Activated naive CD8-positive, alpha-beta T cell treated with anti-CD3 and anti-CD28 coated beads, Interleukin-2, amount 10 ng/mL, durations not matched to agents 7 days and 5 days (primary cell): Measurements from ENCODE around the gene CPTP. TPM values are rescaled to one million over a fixed set of nuclear protein-coding genes. Genes with fewer than 3 reads are reported as not detected.

ENCODE experiments used
- ATAC-seq: fragments of 150-1000 bp; cut with Tn5 transposase; one replicate; pipeline ENCODE4 v1.10.0; 2021; ENCODE audit warnings: low read depth, moderate library complexity
- POLR2A ChIA-PET: fragments of 350-600 bp; sonication (Branson Sonifier 250); formaldehyde crosslinking; loops from one replicate; lab custom pipeline; 2021; ENCODE audit warnings: antibody characterized with exemption; lab: Charles Lee
- DNase-seq: peaks from one replicate; pipeline ENCODE4 v3.0.0; 2021
- H3K27ac Mint-ChIP-seq: one replicate; pipeline ENCODE4 v1.8.0; 2022; ENCODE audit warnings: mild to moderate bottlenecking, mixed read lengths
- H3K27me3 Mint-ChIP-seq: one replicate; pipeline ENCODE4 v1.8.0; 2022; ENCODE audit warnings: mild to moderate bottlenecking, moderate library complexity, mixed read lengths
- H3K36me3 Mint-ChIP-seq: one replicate; pipeline ENCODE4 v1.8.0; 2021; ENCODE audit warnings: mild to moderate bottlenecking, mixed read lengths
- H3K4me1 Mint-ChIP-seq: one replicate; pipeline ENCODE4 v1.8.0; 2021; ENCODE audit warnings: mixed read lengths
- H3K4me3 Mint-ChIP-seq: one replicate; pipeline ENCODE4 v1.8.0; 2022; ENCODE audit warnings: mild to moderate bottlenecking, moderate library complexity, mixed read lengths
- H3K9me3 Mint-ChIP-seq: one replicate; pipeline ENCODE4 v1.8.0; 2021; ENCODE audit warnings: mixed read lengths
- total RNA-seq, 2 experiments: library from RNA; stranded (reverse); gene quantifications; one replicate each; pipeline ENCODE4 v1.2.3, GENCODE V29; 2021

Gene CPTP
- total RNA-seq = 10 to 100 TPM; 19.3 TPM

DNA sequence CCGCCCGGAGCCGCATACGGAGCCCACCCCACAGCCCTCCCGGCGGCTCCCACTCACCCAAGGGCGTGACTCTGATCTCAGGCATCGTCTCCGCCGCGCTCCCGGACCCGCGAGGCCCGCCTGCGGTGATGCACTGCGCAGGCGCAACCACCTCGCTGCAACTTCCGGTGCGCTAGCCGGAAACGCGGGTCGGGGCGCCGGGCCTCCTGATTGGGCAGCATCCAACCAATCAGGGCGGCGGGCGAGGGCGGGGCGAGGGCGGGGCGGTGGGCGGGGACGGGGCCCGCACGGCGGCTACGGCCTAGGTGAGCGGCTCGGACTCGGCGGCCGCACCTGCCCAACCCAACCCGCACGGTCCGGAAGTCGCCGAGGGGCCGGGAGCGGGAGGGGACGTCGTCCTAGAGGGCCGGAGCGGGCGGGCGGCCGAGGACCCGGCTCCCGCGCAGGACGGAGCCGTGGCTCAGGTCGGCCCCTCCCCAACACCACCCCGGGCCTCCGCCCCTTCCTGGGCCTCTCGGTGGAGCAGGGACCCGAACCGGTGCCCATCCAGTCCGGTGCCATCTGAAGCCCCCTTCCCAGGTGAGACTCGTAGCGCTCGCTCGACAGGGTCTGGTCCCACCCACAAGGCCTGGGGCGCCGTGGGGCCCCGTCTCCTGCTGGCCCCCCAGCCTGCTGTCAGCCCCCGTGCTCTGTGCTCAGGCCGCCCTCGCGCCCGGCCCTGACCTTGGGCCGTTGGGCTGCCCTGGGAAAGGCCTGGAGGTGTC, at the start of gene CPTP, which contains the start of gene INTS11:
Gene CPTP (plus strand): TSS at position 279 of the 764 bp plus-strand sequence. CDS start 2,109 bp downstream, outside the sequence.
Gene INTS11 (minus strand): TSS at position 137 of the 764 bp plus-strand sequence. CDS start 52 bp downstream, at position 85.
- peaks cover 15% of the 10 kb centered on the region for H3K4me1 Mint-ChIP-seq
- peaks cover 1% of the 10 kb centered on the region for H3K36me3 Mint-ChIP-seq
- POLR2A ChIA-PET = interaction anchor here (0.8 to 1.3 kb wide), 4 partner anchors 11 to 74 kb away, joined by 3 read pairs; partner anchors contain the start of genes AURKAIP1, CCNL2 and UBE2J2
- peak; percentile 85 for ATAC-seq
- H3K9me3 Mint-ChIP-seq = no peaks in the 10 kb centered on the region
- H3K27me3 Mint-ChIP-seq = no peaks in the 10 kb centered on the region
- DNase-seq = peak; percentile 97
- H3K27ac Mint-ChIP-seq = peak within 1 kb of the TSS; percentile 95
- peak within 1 kb of the TSS; percentile 93 for H3K4me3 Mint-ChIP-seq

DNA sequence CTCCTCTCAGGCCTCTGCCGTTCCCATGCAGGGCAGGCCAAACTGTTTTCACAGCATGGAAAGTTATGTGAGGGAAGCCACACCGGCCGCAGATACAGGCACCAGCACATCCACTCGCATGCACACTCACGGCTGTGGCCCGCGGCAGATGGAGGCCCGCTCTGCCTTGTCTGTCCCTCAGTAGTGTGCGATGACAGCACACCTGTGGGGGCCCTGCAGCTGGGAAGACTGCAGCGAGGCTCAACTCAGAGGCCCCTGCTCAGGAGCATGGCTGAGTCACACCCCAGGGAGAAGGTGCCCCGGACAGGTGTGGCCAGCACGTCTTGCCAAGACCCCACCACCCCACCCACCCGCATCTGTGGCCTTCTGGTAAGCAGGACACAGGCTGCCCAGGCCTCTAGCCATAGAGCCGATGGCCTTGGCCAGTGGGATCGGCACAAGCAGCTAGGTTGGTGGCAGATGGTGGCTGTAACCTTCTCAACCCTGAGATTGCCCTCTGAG, 49.6 kb upstream of the CPTP start:
- Mint-ChIP-seq H3K27ac (peak overlapping the region; percentile 48), H3K9me3 (no peaks in the 10 kb centered on the region), H3K27me3 (no peaks in the 10 kb centered on the region), H3K4me1 (peaks cover 24% of the 10 kb centered on the region), H3K4me3 (peak overlapping the region; percentile 65), H3K36me3 (peaks cover 7% of the 10 kb centered on the region)
- DNase-seq (no peak), ATAC-seq (no peak)
- POLR2A ChIA-PET = interaction anchor here (0.9 to 1.7 kb wide), 3 partner anchors 10 to 125 kb away, joined by 3 to 4 read pairs (median 4); partner anchors contain the start of gene CCNL2

GRCh38 chr1:1275836-1276235, 48.8 kb upstream of the CPTP start:
- no peak for DNase-seq
- POLR2A ChIA-PET = no interaction called here

DNA sequence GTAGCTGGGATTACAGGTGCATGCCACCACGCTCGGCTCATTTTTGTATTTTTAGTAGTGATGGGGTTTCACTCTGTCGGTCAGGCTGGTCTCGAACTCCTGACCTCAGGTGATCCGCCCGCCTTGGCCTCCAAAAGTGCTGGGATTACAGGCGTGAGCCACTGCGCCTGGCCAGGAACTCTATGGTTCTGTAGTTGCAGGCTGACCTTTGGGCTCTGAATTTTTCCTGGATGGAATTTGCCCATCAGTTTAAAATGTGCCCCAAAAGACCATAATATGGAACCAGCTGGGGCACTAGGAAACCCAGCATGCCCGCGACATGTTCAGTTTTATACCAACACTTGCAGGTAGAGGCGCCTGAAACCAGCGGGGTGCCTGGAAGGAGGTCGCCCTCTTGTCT, 46.0 kb upstream of the CPTP start:
- Mint-ChIP-seq H3K27me3 (no peaks in the 10 kb centered on the region), H3K9me3 (no peaks in the 10 kb centered on the region), H3K4me3 (no peak overlapping the region), H3K36me3 (no peaks in the 10 kb centered on the region), H3K27ac (no peak overlapping the region), H3K4me1 (peaks cover 6% of the 10 kb centered on the region)
- DNase-seq (no peak), ATAC-seq (no peak)
- POLR2A ChIA-PET = no interaction called here

More at GRCh38 chr1:1275836-1276235, 48.8 kb upstream of the CPTP start:
- no peak for ATAC-seq
- Mint-ChIP-seq H3K9me3 (no peaks in the 10 kb centered on the region), H3K4me1 (peaks cover 16% of the 10 kb centered on the region), H3K4me3 (peak overlapping the region; percentile 11), H3K27me3 (no peaks in the 10 kb centered on the region), H3K27ac (peak overlapping the region; percentile 37), H3K36me3 (peaks cover 3% of the 10 kb centered on the region)

GRCh38 chr1:1279028-1279427, 45.6 kb upstream of the CPTP start:
- POLR2A ChIA-PET = no interaction called here
- Mint-ChIP-seq H3K4me3 (no peak overlapping the region), H3K27me3 (no peaks in the 10 kb centered on the region), H3K36me3 (no peaks in the 10 kb centered on the region), H3K4me1 (peaks cover 6% of the 10 kb centered on the region), H3K27ac (no peak overlapping the region), H3K9me3 (no peaks in the 10 kb centered on the region)
- no peak for DNase-seq
- no peak for ATAC-seq

- ATAC-seq (no peak), DNase-seq (no peak)
- Mint-ChIP-seq H3K9me3 (no peaks in the 10 kb centered on the region), H3K27me3 (no peaks in the 10 kb centered on the region), H3K4me3 (no peak overlapping the region), H3K27ac (no peak overlapping the region), H3K4me1 (peaks cover 2% of the 10 kb centered on the region), H3K36me3 (no peaks in the 10 kb centered on the region)
- POLR2A ChIA-PET = no interaction called here
Observed at GRCh38 chr1:1280782-1281481, 43.7 kb upstream of the CPTP start.

DNA sequence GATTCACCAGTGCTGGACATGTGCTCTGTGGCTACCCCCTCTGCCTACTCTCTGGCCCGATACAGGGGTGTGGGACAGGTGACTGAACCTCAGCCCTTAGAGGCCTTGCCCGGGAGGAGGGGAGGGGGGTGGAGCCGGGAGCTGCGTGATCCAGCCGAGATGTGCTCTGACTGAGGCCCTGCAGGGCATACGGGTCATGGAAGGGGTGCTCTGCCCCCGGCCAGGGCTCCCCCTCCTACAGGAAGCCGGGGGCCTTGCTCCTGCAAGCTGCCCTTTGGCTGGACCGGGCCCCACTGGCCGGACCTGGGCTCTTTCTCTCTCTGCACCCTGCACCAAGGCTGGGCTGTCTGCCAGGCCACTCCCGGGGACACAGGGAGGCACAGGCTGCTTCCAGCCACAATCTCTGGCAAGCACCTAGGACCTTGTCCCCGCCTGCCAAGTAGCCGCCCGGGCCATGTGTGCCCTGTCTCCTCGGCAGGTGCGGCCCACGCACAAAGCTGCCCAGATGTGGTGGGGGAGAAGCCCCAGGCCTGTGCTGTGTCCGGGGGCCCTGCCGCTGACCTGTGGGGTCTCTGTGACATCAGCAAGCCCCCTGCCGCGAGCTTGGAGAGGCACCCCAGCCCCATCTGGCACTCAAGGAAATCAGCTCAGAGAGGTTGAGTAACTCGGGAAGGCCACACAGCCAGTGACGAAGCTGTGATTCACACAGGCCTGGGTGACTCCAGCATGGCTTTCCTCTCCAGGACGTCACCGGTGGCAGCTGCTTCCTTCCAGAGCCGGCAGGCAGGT, 42.9 kb upstream of the CPTP start:
- peaks cover 2% of the 10 kb centered on the region for H3K4me1 Mint-ChIP-seq
- DNase-seq (no peak), ATAC-seq (no peak)
- no peak overlapping the region for H3K27ac Mint-ChIP-seq
- POLR2A ChIA-PET = no interaction called here
- H3K4me3 Mint-ChIP-seq = no peak overlapping the region
- no peaks in the 10 kb centered on the region for H3K27me3 Mint-ChIP-seq
- no peaks in the 10 kb centered on the region for H3K9me3 Mint-ChIP-seq
- H3K36me3 Mint-ChIP-seq = no peaks in the 10 kb centered on the region

- ATAC-seq (no peak), DNase-seq (no peak)
- no peaks in the 10 kb centered on the region for H3K27me3 Mint-ChIP-seq
- POLR2A ChIA-PET = no interaction called here
- H3K4me1 Mint-ChIP-seq = peaks cover 2% of the 10 kb centered on the region
- no peaks in the 10 kb centered on the region for H3K36me3 Mint-ChIP-seq
- H3K4me3 Mint-ChIP-seq = no peak overlapping the region
- no peaks in the 10 kb centered on the region for H3K9me3 Mint-ChIP-seq
- H3K27ac Mint-ChIP-seq = no peak overlapping the region
Observed at GRCh38 chr1:1282998-1283397, 41.6 kb upstream of the CPTP start.

- POLR2A ChIA-PET = no interaction called here
- Mint-ChIP-seq H3K4me1 (peaks cover 2% of the 10 kb centered on the region), H3K9me3 (no peaks in the 10 kb centered on the region), H3K4me3 (no peak overlapping the region), H3K27ac (no peak overlapping the region), H3K36me3 (no peaks in the 10 kb centered on the region), H3K27me3 (no peaks in the 10 kb centered on the region)
- no peak for DNase-seq
- no peak for ATAC-seq
Observed at GRCh38 chr1:1283821-1284220, 40.8 kb upstream of the CPTP start.

- no peak for ATAC-seq
- H3K27ac Mint-ChIP-seq = no peak overlapping the region
- POLR2A ChIA-PET = interaction anchor here (1.2 kb wide), 1 partner anchor 10 kb away, joined by 3 read pairs; no protein-coding TSS in a partner anchor
Observed at GRCh38 chr1:1284221-1285101, 40.1 kb upstream of the CPTP start.

DNA sequence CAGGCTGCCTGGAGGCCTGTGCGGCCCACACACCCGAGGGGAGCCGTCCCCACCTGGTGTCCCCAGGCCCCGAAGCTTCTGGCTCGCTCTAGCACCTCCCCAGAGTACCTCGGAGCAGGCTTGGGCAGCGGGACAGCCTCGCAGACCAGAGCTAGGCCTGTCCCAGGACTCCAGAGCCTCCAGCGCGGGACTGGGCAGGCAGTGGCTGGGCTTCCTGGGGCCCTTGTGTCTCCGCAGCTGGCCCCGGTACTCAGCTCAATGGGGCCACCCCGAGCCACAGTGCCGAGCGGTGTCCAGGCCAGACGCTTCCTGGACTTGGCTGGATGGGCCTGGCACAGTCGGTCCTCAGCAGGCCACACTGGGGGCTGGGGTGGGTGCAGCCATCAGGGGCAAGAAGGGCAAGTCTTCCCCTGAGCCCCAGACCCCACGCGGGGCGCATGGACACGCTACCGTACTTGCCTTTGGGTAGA, 39.5 kb upstream of the CPTP start:
- H3K27me3 Mint-ChIP-seq = no peaks in the 10 kb centered on the region
- DNase-seq (no peak), ATAC-seq (no peak)
- H3K9me3 Mint-ChIP-seq = no peaks in the 10 kb centered on the region
- no peak overlapping the region for H3K27ac Mint-ChIP-seq
- H3K36me3 Mint-ChIP-seq = no peaks in the 10 kb centered on the region
- POLR2A ChIA-PET = interaction anchor here (1.2 kb wide), 1 partner anchor 11 kb away, joined by 3 read pairs; no protein-coding TSS in a partner anchor
- H3K4me1 Mint-ChIP-seq = peaks cover 2% of the 10 kb centered on the region
- no peak overlapping the region for H3K4me3 Mint-ChIP-seq

More at GRCh38 chr1:1284221-1285101, 40.1 kb upstream of the CPTP start:
- H3K4me1 Mint-ChIP-seq = peaks cover 2% of the 10 kb centered on the region
- no peak overlapping the region for H3K4me3 Mint-ChIP-seq
- no peaks in the 10 kb centered on the region for H3K36me3 Mint-ChIP-seq
- H3K9me3 Mint-ChIP-seq = no peaks in the 10 kb centered on the region
- no peaks in the 10 kb centered on the region for H3K27me3 Mint-ChIP-seq
- DNase-seq = no peak
